Stimulated activated CD8-positive, alpha-beta memory T cell treated with anti-CD3 and anti-CD28 coated beads, Interleukin-12 subunit alpha, Interleukin-12 subunit beta, amount 100 ng/mL, for 24 hours (primary cell): ENCODE results near the gene ASTN1.
"Not testable (repeated sequence)": the region's sequence is repeated elsewhere in the genome, so short reads cannot be mapped to it uniquely, and the experiment has no call there.

Experiments used
- DNase-seq: peaks from one replicate; pipeline ENCODE4 v3.0.0-alpha.2; 2020; ENCODE audit errors: extremely low read depth

Gene ASTN1

DNA sequence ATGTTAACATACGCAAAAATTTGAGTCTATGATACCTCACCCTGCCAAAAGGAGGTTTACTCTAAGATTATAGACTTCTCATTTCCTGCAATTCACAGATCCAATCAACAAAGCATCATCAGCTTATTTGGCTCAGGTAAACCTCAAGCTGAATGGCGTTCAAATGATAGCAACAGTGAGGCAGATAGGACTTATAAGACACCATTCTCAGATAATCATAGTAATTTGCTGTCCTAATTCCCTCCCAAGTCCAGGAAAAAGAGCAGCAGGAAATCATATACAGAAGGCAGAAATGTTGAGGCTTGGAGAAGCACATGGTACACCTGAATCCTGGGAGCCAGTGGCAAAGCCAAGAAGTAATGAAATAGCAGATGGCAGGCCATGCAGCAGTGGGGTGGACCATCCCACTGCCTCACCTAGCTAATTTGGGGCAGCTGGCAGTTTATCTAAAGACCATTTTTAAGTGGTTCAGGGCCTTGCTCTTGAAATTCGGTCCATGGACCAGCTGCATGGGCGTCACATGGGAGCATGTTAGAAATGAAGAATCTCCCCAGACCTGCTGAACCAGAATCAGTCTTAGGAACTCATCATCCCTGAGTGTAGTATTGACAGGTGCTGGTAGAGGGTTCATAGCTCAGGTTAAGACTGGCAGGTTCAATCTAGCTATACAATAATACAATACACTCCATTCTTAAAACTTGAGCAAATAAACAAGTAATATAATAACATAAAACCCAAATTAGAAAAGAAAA, 57.7 kb downstream of the ASTN1 start:
- DNase-seq, result no peak

DNA sequence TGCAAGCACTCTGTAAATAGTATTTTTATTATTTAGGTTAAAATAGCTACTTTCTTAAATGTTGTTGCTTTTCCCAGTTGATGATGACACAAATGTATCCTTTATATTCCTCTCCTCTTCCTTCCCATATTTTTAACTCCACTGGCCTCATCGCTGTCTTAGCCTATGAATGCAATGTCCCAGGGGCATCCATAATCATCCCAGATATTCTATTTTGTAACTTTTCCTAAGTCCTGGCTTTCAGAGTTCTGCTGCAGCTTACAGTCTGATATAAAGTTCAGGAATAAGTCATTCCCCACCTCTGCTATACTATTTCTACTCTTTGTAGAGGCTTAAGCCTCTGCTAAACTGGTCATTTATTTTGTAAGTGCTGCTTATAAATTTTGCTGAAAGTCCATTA, 58.3 kb downstream of the ASTN1 start:
- no peak for DNase-seq

GRCh38 chr1:177103005-177103852, 61.3 kb downstream of the ASTN1 start:
- DNase-seq, result no peak

DNA sequence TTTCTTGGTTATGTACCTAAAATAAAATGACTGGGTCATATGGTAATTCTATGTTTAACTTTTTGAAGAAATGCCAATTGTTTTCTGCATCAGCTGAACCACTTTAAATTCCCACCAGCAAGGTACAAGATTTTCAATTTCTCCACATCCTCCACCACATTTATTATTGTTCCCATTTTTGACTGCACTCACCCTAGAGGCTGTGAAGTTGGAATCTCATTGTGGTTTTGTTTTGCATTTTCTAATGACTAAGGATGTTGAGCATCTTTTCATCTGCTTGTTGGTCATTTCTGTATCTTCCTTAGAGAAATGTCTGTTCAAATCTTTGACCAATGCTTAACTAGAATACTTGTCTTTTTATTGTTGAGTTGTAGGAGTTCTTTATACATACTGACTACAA, 72.5 kb downstream of the ASTN1 start:
- no peak for DNase-seq

DNA sequence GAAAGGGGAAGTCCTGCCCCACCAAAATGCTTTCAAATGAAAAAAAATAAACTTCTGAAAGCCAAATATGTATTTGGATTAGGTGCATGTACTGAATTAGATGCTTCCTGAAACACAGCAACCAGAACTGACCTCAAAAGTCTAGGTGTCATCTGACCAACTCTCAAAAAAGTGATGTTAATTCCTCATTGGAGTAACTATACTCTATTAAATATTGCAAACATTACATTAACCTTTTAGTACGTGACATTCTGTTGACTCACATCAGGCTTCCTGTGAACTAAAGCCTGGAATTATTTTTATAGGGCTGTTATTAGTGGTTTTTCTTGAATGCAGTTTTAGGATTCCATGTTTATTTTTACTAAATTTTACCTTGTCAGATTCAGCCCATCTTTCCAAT, 73.5 kb downstream of the ASTN1 start:
- DNase-seq, result no peak

DNA sequence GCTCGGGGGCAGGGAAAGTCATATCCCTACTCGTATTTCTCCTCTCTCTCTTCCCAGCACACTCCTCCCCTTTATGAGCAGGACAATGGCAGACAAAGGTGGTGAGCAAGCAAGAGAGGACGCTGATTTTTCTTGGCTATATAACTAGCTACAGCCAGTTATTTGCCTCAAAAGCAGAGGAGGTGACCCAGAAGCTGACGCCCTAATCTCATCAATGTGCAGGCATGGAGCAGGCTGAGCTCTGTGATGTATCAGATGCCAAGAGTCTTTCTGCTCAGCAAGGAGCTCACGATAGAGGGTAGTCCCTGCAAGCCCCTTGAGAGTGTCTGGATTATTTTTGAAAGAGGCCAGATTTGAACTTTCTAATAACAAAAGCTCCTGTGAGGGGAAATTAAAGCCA, 75.5 kb downstream of the ASTN1 start:
- no peak for DNase-seq

GRCh38 chr1:177082855-177083693, 81.4 kb downstream of the ASTN1 start:
- no peak for DNase-seq

GRCh38 chr1:177080564-177080963, 83.9 kb downstream of the ASTN1 start:
- DNase-seq, result no peak

DNA sequence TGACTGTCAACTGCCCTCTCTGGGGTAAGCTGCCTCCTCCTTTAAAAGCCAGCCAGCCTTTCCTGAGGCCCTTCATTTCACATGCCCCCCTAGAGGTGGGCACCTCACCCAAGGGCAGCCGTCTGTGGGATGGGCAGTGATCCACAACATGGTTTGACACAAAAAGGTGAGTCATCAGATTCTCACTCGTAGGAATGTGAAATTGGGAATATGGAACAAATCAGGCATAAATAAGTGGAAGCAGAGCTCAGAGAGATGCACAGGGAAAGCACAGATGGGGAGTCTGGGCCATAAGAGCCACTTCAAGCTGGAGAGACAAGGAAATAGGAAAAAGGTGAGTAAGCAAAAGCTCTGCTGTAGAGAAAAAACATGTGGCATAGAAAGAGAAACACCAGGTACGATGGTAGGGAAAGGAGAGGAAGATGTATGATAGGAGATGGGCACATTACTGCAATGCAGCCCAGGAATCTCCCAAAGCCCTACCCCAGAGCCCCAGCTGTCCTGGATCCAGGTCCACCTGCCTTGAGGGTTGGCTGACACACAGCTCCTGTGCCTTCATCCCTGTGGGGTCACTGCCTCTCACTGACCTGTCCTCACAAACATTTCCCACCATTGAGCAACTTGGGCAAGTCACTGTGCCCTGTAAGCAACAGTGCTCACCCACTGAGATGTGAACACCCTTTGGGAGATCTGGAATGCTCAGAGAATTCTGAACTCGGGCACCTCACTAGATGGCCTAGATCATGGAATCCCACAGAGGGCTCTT, 86.6 kb downstream of the ASTN1 start:
- no peak for DNase-seq

- no peak for DNase-seq
These were observed 87.5 kb downstream of the ASTN1 start for GRCh38 chr1:177077006-177077405.

DNA sequence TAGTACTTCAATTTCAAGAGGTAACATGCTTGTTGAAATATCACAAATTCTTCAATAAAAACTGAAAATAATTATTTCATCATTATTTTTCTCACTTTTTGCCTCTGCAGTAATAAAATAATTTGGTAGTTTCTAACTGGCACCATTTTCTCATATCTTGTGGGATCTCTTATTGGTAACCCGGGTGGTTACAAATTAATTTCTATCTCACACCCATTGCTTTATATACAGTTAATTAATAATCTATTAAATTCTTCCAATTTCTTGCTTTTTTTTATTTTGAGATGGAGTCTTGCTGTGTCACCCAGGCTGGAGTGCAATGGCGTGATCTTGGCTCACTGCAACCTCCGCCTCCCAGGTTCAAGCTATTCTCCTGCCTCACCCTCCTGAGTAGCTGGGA, 89.7 kb downstream of the ASTN1 start:
- DNase-seq, result not testable (repeated sequence)

DNA sequence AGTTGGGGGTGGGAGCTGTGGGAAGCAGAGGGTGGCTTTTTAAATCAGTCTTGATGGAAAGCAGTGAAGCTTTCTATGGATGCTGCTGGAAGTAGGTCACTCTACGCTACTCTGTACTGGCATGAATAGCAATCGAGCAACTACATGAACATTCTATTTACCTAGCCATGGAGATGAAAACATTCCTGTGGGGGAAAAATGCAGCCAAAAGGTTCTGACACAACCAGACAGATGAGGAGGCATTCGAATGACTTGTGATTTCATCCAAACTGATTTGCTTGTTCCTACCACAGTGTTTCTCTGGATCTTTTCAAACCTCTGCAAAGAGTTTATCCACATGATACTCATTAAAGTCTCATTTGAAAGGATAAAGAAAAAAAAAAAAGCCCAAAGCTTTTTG, 95.0 kb downstream of the ASTN1 start:
- no peak for DNase-seq

DNA sequence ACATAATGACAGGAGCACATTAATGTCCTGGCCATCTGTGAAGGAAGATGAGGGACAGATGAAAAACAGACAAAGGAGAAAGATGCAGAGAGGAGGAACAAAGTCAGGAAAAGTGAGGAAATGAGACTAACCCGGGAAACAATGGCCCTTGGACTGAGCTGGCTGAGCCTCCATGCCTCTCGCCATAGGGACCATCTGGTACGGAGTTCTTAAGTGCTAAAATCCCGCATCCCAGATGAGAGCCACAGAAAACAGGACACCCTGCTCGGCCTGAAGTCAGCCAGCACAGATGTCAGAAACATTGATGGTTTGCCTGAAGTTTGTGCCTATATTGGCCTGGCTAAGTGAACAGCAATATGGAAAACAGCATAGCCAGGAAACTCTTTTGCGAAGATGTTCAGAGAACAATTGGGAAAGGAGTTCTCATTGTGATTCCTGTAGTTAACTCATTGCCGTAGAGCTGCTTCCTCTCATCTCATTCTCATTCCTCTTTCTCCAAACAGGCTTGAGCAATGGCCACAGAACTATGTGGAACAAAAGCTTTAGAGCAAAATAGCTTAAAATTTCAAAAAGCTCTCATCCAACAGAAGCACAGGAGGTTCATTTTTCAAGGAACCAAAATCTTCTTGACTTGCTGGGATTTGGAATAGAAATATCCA, 96.6 kb downstream of the ASTN1 start:
- DNase-seq, result no peak

DNA sequence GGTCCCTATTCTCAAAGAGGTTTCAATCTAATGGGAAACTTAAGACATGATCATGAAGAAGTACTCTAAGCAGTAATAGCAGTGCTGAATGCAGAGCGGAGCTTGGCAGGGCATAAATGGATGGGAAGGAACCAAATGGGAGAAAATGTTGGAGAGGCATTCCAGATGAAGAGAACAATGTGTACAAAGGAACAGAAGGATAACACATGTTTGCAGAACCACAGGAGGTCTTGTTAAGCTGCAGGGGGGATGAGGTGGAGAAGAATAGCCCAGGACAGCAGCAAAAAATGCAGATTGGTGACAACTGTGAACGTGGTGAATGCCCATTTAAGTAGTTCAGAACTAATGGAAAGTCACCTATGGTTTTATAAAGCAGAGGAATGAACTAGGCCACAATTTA, 99.1 kb downstream of the ASTN1 start:
- DNase-seq, result no peak

- no peak for DNase-seq
These were observed 100.9 kb downstream of the ASTN1 start for GRCh38 chr1:177063648-177064047.

DNA sequence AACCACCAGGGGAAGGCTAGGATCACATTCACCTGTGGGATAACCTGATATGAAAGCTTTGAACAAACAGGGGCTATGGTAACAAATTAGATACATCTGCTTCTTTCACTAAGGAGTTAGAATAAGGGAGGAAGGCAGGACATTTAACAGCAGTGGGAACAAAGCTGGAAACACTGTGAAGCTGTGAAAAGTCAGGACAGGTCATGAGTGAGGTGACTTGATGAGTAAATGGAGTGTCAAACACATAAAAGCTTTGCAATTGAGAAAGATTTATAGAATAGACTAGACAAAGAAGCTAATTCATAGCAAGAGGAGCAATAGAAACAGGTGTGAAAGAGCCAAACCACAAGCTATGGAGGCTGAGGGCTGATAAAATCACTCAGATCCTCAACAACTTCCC, 110.0 kb downstream of the ASTN1 start:
- no peak for DNase-seq

GRCh38 chr1:177053648-177054047, 110.9 kb downstream of the ASTN1 start:
- DNase-seq, result no peak

DNA sequence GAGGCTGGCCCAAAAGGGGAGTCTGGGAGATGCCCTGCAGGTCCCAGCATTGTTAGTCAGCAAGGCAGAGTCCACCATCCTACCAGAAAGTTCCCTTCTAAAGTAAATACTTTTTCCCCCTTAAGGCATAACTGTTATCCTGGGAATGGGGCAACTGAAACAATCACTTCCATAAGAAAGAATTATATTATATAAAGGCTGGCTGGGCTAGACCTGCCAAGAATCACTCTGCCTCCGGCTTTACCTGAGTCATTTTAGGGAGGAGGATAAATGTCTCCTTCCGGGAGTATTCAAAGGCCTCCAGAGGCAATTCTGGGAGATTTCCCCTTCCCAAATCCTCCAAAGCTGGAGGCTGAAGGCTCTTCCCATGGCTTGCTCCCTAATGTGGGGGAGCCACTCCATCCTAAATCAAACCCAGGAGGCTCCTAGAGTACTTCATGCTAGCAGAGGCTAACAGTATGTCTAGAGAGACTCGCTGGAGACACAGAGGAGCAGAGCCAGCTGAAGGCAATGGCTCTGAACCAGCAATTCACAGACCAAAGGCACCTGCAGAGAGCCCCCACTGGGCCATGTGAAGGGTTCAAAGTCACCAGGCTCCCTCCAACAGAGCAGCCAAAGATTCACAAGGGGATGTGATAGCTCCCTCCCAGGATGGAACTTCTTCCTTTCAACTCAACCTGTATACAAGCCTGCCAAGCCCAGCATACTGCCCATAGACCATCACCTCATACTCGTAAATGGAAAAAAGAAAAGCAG, 116.0 kb downstream of the ASTN1 start:
- no peak for DNase-seq

DNA sequence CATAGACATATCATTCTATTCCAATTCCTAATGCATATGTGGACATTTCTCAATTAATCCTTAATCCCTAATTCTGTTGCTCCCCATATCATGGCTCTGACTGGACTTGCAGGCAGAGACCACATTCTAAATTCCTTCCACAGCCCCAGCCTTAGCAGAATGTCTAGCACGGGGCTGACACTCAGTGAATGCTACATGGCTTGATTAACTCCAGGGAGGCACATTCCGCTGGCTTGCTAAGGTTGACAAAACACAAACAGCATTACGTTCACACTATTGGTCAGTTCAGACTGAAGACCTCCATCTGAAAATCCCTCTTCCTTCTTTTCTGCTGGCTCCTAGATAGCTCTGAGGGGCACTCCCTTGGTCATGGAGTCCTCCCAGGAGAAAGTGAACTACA, 119.4 kb downstream of the ASTN1 start:
- DNase-seq, result no peak

- DNase-seq, result no peak
These were observed 120.1 kb downstream of the ASTN1 start for GRCh38 chr1:177044390-177044789.
